ENCODE data around the gene MLNR.
A peak's percentile ranks its signal among the peaks of the same experiment; 100 is the strongest.

The MLNR gene

DNA sequence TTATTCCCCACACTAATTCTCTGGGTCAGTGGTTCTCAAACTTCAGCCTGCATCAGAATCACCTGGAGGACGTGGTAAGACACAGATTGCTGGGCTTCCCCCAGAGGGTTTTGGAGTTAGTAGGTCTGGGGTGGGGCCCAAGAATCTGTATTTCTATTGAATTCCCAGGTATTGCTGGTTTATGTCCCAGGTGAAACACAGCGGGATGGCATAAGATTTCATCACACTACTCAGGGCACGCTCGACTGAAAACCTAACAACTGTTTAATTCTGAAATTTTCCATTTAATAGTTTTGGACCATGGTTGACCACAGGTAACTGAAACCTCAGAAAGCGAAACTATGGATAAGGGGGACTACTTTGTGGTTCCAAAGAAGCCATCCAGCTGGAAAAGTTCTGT, 6.5 kb downstream of the MLNR start:
- DNase-seq, result no peak

DNA sequence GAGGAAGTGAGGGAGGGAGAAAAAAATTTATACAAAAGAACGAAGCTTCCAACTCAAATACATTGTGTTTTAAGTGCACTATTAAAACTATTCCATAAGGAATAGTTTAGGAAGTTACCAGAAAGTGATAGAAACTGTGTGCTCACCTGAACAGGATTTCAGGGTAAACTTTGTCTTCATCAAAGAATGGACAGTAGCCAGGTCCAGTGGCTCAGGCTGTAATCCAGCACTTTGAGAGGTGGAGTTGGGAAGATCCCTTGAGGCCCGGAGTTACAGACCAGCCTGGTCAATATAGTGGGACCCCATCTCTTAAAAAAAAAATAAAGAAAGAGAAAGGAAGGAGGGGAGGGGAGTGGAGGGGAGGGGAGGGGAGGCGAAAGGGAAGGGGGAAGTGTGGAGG, 14.6 kb downstream of the MLNR start:
- no peak for DNase-seq

DNA sequence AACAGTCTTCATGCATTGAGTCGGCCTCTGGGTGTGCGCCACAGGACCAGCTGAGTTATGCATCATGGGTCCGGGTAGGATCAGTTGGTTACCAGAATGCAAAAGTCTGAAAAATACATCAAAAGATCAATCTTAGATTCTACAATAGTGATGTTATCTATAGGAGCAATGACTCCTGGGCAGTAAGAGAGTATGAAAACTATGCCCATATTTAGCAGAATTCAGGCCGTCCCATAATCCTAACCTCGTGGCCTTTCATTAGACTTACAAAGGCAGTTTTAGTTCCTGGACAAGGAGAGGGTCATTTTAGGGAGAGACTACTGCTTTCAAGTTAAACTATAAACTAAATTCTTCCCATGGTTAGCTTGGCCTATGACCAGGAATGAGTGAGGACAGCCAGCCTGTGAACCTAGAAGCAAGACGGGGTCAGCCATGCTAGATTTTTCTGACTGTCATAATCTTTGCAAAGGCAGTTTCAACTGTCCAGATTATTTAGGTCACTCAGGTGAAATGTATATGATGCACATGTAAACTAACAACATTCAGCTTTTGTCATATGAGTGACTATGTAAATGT, 15.8 kb downstream of the MLNR start:
- no peak for DNase-seq

DNA sequence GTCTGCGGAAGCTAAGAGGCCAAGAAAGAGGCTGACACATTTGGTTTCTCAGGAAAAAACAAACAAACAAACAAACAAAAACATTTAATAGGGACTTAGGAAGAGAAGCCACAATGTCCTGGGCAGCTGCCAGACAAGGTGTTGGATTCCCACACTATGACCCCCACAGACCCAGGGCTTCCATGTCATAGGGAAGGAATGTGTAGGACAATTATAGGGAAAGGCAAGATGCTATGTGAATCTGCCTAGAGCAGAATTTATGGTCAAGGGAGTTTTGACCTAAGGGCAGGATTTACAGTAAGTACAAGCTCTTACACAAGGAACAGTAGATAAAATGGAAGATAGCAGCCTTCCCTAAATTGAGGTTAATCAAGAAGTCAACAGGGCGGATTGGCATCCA, 18.5 kb downstream of the MLNR start:
- DNase-seq, result no peak

DNA sequence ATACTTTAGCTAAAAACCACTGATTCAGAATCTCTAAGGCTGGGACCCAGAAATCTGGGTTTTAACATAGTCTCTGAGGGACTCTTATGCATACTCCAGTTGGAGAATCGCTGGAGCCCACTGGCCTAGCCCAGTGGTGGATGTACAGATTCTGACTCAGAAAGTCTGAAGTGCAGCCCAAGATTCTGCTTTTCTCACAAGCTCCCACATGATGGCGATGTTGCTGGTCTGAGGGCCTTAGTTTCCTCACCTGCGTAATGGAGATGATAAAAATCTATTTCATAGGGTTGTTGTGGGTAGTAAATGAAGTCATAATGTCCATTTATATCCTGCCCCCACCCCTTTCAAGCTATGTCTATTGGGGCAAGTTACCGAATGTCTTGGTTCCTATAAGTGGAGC, 19.9 kb downstream of the MLNR start:
- no peak for DNase-seq

DNA sequence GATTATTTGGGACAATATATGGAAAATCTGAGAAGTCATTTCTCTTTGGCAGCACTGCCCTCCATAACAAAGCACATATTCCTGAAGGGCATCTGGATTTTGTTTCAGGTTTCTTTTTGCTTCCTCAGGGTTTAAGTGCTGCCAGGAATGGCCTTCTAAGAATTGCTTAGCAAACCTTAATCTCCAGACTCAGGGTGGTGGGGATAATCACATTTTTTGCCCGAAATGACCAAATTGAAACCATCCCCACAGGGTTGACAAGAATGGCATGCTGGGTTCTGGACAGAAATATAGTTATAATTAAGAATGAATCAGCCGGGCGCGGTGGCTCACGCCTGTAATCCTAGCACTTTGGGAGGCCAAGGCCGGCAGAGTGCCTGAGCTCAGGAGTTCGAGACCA, 21.2 kb downstream of the MLNR start:
- no peak for DNase-seq

DNA sequence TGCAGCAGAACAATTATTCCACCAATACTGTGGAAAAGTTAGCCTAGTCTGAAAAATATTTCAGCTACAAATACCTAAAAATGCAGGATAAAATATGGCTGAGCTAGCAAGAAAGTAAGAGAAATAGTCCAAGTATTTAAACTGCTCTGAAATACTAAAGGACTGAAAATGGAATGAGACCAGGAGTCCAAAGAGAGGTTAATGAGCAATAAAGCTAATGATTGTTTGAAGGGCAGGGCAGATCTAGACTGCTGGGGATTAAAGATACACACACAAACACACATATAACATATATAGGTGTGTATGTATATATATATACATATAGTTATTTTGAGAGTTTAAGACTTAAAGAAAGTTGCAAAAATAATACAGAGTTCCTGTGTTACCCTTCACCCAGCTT, 25.0 kb downstream of the MLNR start:
- no peak for DNase-seq

DNA sequence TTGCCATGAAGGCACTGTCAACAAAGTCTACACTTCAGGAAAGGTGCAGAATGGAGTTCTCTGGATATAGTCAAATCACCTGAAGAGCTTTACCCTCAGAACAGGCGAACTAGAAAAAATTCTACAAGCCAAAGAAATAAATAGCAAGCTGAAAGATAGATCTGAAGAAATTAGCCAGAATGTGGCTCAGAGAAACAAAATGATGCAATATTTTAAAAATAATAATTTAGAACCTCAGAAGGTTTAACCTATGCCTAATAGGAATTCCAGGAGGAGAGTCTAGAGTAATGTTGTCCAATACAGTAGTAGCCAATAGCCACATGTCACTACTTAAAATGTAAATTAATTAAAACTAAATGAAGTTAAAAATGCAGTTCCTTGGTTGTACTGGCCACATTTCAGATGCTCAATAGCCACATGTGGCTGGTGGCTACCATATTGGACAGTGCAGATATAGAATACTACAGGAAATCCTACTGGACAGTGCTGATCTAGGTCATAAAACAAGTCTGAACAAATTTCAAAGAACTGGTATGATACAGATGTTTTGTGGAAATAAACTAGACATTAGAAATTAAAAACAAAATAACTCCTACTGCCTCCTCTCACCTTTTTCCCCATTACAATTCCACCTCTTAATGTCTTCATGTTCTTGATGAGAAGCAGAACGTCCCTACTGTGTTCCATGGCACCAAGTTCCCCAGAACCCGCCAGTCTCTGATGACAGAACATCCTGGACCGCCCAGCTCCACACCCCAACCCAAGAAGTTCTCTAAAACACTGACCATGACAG, 26.9 kb downstream of the MLNR start:
- no peak for DNase-seq

DNA sequence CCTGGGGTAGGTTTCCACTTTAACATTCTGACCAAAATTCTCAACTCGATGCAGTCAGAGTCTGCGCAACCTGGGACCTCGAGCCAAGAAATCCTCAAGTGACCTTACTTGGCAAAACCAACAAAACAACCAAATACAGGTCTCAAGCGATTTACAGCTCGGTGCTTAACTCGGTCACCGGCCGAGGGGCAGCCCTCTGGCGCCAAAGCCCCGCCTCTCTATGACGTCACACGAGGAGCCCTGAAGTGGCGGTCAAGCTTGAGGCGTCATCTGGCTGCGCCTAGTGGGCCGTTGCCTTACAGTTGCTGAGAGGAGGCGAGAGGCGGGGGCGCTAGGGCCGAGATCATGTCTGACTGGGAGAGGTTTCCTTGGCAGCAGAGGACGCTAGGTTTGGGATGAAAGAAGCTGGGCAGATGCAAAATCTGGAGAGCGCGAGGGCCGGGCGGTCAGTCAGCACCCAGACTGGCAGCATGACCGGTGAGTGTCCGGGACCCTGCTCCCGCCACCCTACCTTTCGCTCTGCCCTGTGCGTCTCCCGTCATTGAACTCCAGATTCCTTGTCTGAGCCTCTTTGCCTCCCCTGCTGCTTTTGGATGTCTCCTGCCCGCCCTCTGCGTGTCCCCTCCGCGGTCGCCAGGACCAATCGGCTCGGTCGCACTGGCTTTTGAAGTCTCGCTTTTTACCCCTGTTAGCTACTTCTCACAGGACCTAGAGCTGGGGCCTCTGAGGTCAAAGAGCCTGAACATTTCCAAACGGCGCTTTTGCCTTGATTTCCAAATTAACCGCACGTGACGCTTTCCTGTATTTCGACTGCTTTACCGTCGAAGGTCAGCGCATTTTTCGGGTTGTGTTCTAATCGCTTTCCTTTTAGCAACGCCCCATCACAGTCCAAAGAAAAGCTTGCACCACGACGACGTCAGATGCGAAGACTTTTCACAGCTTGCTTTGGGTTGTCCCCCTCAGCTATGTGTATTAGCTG, 27.8 kb downstream of the MLNR start, which contains the start of gene CDADC1:
Gene CDADC1 (plus strand): TSS at position 283 of the 979 bp plus-strand sequence. CDS start 113 bp downstream, at position 396.
- DNase-seq, result peak; percentile 87

DNA sequence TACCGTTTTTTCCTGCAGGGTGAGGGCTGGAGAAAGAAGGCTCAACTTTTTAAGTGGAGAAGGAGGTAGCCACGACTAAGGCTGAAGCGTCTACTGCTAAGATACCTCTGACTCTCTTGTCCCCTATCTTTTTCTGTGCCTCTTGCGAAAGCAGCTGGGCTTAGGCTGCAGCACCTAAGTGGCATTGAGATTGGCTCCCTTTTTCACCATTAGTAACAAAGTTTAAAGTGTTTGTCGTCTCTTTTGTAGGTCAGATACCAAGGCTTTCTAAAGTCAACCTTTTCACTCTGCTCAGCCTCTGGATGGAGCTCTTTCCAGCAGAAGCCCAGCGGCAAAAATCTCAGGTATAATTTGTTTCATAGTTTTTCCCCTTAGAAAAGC, 28.5 kb downstream of the MLNR start:
- DNase-seq, result no peak

DNA sequence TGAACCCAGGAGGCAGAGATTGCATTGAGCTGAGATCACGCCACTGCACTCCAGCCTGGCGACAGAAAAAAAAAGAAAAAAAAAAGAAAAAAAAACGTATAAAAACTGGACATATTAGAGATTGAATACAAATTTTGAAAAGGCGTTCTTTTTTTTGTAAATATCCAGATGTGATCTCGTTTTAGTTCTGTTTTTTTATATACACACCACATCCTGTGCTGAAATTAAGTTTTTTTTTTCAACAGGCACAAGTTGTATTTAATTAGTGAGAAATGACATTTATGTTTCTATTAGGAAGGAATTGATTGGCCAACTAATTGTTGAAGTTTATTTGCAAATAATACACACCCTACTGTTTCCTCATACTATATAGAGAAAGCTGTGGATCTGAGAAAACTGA, 31.2 kb downstream of the MLNR start:
- no peak for DNase-seq

DNA sequence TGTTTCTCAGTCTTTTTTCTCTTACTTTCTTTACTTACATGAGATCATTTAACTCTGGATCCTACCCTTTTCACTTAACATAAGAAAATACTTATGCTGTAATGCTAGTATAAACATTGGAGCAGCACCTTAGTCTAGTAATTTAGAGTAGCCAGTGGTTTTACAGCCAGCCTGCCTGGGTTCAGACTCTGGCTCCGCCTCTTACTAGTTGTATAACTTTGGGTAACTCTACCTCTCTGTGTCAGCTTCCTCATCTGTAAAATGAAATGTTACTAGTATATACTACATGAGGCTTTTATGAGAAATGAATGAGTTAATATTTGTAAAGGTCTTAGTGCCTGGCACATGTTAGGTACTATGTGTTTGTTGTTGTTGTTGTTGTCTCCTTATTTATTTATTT, 33.2 kb downstream of the MLNR start:
- DNase-seq, result no peak

DNA sequence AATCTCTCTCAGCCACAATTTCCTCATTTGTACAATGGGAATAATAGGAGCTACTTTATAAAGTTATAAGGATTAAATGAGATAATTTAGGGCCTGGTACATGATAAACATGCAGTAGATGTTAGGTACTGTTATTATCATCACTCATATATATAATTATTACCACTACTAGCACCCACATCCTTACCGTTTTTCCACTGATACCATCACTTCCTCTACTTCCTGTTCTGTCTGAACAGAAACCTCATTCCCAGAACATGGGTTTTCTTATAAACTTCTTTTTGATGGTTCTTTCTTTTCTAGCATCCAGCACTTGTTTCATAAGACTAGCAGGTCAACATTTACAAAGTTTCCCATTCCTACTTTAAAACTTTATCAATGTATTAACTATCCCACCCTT, 33.9 kb downstream of the MLNR start:
- no peak for DNase-seq

DNA sequence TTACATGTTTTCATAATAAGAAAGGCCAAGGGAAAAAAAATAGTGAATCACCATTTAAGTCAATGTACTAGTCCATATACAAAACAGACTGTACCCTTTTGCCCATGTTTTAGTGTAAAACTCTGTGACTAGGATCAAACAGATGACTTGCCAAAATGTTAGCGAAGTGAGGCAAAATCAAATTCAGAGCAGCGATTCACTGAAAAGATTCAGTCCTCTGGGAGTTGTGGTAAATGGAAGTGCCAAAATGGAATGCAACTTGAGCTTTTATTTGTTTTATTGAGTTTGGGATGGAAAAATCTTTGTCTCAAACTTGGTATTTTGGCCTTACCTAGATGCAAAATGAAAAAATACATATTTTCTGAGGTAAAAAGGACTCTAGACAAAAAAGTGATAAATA, 36.7 kb downstream of the MLNR start:
- DNase-seq, result no peak

DNA sequence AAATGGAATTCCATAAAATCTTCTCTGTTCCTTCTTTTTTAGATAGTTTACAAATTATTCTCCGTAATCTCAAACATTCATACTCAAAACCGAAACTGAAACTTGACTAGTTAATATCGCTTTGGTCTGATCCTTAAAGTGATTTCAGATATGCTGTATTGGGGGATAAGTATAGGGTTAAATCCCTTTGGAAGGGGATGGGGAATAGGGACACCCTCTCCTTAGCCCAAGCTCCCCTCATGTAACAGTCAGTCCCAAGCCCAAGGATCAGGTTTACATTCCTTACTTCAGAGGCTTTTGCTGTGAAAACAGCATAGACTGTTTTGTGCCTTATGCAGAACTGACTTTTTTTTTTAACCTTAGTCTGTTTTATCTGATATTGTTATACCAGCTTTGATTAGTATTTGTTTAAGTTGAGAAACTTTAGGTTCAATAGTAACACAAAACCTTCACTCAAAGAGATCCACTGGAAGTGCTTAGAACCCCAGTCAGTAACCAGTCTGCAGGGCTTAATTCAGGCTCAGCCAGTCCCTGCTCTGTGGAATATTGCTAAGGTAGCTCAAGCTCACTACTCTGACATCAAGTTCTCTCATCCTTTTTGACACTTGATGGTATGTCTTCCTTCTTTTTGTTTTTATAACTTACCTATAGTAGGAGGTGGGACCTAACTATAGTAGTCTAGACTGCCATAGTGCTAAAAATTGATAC, 38.1 kb downstream of the MLNR start:
- no peak for DNase-seq

DNA sequence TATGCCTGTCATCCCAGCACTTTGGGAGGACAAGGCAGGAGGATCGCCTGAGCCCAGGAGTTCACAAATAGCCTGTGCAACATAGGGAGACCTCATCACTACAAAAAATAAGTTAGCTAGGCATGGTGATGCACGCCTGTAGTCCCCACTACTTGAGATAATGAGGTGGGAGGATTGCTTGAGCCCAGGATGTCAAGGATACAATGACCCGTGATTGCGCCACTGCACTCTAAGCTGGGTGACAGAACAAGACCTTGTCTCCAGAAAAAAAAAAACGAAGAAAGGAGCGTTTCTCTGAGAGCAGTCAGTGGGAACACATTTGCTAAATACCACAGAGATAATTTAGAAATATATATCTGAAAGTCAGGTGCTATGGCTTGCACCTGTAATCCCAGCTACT, 39.4 kb downstream of the MLNR start:
- DNase-seq, result no peak

DNA sequence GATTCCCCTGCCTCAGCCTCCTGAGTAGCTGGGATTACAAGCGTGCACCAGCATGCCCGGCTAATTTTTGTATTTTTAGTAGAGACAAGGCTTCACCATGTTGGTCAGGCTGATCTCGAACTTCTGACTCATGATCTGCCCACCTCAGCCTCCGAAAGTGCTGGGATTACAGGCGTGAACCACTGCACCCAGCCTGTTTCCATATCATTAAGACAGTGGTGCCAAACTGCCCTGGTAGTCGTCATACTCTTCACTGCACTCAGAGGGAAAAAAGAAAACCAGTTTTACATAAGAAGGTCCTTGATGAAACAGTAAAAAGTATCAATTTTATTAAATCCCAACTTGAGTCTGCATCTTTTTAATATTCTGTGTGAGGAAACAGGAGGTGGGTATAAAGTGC, 42.5 kb downstream of the MLNR start:
- no peak for DNase-seq

DNA sequence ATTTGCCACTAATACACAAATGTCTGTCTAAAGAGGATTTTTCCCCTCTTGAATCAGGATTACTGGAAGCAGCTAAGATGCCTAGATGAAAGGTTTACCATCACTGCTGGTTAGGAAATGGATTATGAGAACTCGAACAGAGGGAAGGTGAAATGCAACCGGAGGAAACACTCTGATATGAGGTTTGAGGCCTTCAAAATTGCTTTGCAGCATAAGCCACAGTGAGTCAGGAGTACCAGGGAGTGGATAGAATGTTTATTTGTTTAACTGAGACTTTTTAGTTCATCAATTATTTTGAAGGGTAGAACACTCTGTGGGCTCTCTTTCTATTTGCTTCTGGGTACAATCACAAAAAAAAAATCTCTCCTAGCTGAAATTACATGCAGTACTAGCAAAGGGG, 45.7 kb downstream of the MLNR start:
- no peak for DNase-seq

DNA sequence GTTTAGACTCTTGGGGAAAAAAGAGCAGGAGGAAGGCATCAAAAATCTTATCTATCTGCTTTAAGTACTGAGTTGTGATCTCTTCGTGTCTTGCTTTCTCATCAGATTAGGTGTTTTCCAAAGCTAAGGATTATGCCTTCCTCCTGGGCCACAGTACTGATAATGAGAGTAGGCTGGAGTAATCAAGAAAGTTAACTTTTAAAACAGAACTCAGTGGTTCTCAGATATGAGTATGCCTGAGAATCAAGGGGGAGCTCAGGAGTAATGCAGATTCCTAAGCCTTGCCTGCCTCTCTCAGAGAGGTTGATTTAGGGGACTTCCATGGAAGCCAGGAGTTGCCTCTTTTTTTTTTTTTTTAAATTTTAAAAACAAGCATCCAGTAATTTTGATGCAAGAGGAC, 51.1 kb downstream of the MLNR start:
- DNase-seq, result no peak
